Neural progenitor cell (in vitro differentiated cells): ENCODE results near the gene SH3BGR.

Experiments
- CTCF ChIP-seq: fragments of 200-600 bp; sonication (generic); IDR thresholded peaks from 2 replicates; pipeline ENCODE4 v1.5.1; 2017; ENCODE audit warnings: antibody characterized with exemption, mild to moderate bottlenecking
- EZH2phosphoT487 ChIP-seq: fragments of 200-600 bp; sonication (generic); IDR thresholded peaks from 2 replicates; pipeline ENCODE4 v1.6.1; 2017; ENCODE audit warnings: antibody characterized with exemption

DNA sequence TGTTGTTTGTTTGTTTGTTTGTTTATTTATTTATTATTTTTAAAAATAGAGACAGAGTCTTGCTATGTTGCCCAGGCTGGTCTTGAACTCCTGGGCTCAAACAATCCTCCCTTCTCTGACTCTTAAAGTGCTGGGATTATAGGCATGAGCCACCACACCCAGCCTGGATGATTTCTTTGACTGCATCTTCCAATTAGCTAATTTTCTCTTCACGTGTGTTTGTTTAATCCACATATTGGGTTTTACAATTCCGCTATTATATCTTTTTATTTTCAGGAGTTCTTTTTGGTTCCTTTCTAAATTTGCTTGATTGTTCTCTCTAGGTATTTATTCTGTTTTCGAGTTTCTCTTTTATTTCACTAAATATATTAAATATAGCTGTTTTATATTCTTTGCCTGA lies 19.8 kb downstream of the SH3BGR start:
- TF ChIP-seq EZH2phosphoT487 (no peak), CTCF (no peak)
